Fibroblast of upper back skin (primary cell): Measurements from ENCODE around the gene OPRL1.

Source experiments
- DNase-seq: peaks from one replicate; pipeline ENCODE4 v3.0.0-alpha.2; 2013

The OPRL1 gene

GRCh38 chr20:64146301-64146935 lies 66.5 kb downstream of the OPRL1 start:
- no peak for DNase-seq

GRCh38 chr20:64146936-64147477 lies 67.1 kb downstream of the OPRL1 start:
- no peak for DNase-seq

GRCh38 chr20:64148581-64148980 lies 68.7 kb downstream of the OPRL1 start:
- DNase-seq = no peak

- no peak for DNase-seq
Observed at GRCh38 chr20:64149141-64149540, 69.3 kb downstream of the OPRL1 start.

GRCh38 chr20:64149809-64150560 lies 70.1 kb downstream of the OPRL1 start:
- no peak for DNase-seq
